Activated CD4-positive, alpha-beta memory T cell treated with anti-CD3 and anti-CD28 coated beads for 36 hours (primary cell): ENCODE measurements around the gene ZBTB45. TPM values are rescaled to one million over a fixed set of nuclear protein-coding genes. Genes with fewer than 3 reads are reported as not detected.

ENCODE experiments used
- CTCF ChIA-PET: fragments of 350-600 bp; sonication (Branson Sonifier 250); formaldehyde crosslinking; loops from one replicate; lab custom pipeline; 2021; ENCODE audit warnings: antibody characterized with exemption, inconsistent platforms; lab: Charles Lee
- POLR2A ChIA-PET: fragments of 350-600 bp; sonication (Branson Sonifier 250); formaldehyde crosslinking; loops from one replicate; lab custom pipeline; 2021; ENCODE audit warnings: antibody characterized with exemption; lab: Charles Lee
- DNase-seq: peaks from one replicate; pipeline ENCODE4 v3.0.0-alpha.2; 2020
- H3K27ac Mint-ChIP-seq: one replicate; pipeline ENCODE4 v1.8.0; 2021; ENCODE audit warnings: mixed read lengths
- H3K27me3 Mint-ChIP-seq: one replicate; pipeline ENCODE4 v1.8.0; 2021; ENCODE audit warnings: mixed read lengths
- H3K36me3 Mint-ChIP-seq: one replicate; pipeline ENCODE4 v1.8.0; 2021; ENCODE audit warnings: mixed read lengths
- H3K4me1 Mint-ChIP-seq: one replicate; pipeline ENCODE4 v1.8.0; 2021; ENCODE audit warnings: low read depth, mixed read lengths
- H3K4me3 Mint-ChIP-seq: one replicate; pipeline ENCODE4 v1.8.0; 2021; ENCODE audit warnings: mild to moderate bottlenecking, mixed read lengths
- H3K9me3 Mint-ChIP-seq: one replicate; pipeline ENCODE4 v1.8.0; 2021; ENCODE audit warnings: mixed read lengths
- intact Hi-C: fragments of 100-400 bp; cut with micrococcal nuclease; formaldehyde crosslinking; loops from one replicate; pipeline ENCODE4 v1.15.1; 2023
- total RNA-seq, 2 experiments: library from RNA; stranded (reverse); gene quantifications; one replicate each; pipeline ENCODE4 v1.2.3, GENCODE V29; 2021

ZBTB45 gene
- total RNA-seq, 2 experiments from 2014 or later = 9.9 to 10.0 TPM

DNA sequence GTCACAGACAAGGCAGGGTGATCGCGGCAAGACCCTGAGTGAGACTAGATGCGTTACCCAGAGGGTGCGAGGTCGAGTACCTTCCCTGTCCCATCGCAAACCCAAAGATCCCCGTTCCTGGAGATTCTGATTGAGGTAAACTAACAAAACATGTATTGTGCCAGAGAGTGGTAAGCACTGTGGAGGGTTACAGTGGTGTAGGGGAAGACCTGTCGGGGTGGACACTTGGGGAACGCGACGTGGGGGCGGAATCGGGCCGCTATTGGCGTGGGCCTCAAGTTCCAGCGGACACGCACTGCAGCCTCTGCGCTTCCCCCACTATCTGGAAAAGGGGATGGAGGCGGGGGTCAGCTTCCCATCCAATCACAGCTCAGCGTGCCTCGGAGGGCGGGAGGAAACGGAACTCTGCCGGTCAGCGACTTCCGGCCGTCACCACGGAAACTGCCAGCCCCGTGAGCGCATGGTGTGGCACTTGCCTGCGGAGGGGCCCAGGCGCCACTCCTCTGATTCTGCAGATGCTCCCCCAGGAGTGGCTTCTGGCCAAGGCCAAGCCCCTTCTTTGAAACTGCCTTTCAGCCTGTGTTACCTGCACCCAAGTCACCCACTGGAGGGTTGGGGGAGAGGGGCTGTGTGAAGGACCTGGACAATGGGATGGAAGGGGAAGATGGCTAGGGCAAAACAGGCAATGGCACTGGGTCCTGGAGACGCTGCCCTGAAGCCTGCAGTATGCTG, 39.8 kb upstream of the ZBTB45 start:
- H3K27me3 Mint-ChIP-seq = no peaks in the 10 kb centered on the region
- intact Hi-C loops = loop anchor here (1.0 kb wide), 3 partner anchors 14 to 60 kb away; partner anchors contain the start of genes MZF1 and ZBTB45
- peak overlapping the region; percentile 99 for H3K4me3 Mint-ChIP-seq
- CTCF ChIA-PET = interaction anchor here (0.7 to 8.6 kb wide), 5 partner anchors 14 to 45 kb away, joined by 3 to 39 read pairs (median 5); partner anchors contain the start of genes MZF1 and ZBTB45
- peak overlapping the region; percentile 100 for H3K27ac Mint-ChIP-seq
- POLR2A ChIA-PET = interaction anchor here (0.6 to 1.5 kb wide), 5 partner anchors 8 to 336 kb away, joined by 4 to 6 read pairs (median 5); partner anchors contain the start of genes MZF1 and ZBTB45
- peaks cover 53% of the 10 kb centered on the region for H3K4me1 Mint-ChIP-seq
- H3K9me3 Mint-ChIP-seq = no peaks in the 10 kb centered on the region
- peaks cover 32% of the 10 kb centered on the region for H3K36me3 Mint-ChIP-seq
- DNase-seq = peak; percentile 90

DNA sequence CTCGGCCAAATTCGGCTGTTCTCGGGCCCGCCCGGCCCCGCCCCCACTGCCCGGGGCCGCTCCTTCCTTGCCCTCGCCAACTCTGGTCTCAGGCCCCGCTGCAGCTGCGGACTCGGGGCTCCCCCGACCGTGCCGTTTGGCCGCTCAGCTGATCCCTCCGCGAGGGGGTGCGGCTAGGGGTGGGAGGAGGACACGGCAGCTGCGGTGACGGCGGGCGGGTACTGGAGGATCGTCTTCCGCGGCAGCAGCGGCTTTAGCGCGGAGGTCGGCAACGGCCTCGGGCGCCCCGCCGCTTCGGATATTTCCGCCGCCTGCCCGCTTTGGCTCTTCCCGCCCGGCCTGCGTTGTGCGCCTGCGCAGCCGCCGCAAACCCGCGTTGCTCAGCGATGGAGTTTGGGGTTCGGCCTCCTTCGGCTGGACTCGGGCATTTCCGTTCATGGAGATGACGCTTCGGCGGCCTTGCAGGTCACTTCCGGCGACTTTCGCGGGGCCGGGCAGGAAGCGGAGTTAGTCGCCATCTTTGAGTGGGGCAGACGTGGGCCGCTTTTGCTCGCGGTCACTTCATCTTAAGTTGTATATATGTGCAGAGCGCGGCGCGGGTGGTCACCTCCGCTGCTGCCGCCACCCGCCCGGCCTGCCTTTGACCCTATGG, 39.1 kb upstream of the ZBTB45 start:
- Mint-ChIP-seq H3K27ac (peak overlapping the region; percentile 100), H3K9me3 (no peaks in the 10 kb centered on the region), H3K27me3 (no peaks in the 10 kb centered on the region), H3K36me3 (peaks cover 38% of the 10 kb centered on the region), H3K4me1 (peaks cover 58% of the 10 kb centered on the region), H3K4me3 (peak overlapping the region; percentile 99)
- ChIA-PET CTCF (interaction anchor here (0.7 to 8.6 kb wide), 4 partner anchors 14 to 45 kb away, joined by 3 to 39 read pairs (median 6); partner anchors contain the start of genes MZF1 and ZBTB45), POLR2A (interaction anchor here (0.9 to 1.5 kb wide), 5 partner anchors 9 to 39 kb away, joined by 4 to 6 read pairs (median 5); partner anchors contain the start of genes MZF1, TRIM28 and ZBTB45)
- intact Hi-C loops = loop anchor here (1.0 kb wide), 3 partner anchors 15 to 59 kb away; partner anchors contain the start of genes MZF1 and ZBTB45
- peak; percentile 100 for DNase-seq

DNA sequence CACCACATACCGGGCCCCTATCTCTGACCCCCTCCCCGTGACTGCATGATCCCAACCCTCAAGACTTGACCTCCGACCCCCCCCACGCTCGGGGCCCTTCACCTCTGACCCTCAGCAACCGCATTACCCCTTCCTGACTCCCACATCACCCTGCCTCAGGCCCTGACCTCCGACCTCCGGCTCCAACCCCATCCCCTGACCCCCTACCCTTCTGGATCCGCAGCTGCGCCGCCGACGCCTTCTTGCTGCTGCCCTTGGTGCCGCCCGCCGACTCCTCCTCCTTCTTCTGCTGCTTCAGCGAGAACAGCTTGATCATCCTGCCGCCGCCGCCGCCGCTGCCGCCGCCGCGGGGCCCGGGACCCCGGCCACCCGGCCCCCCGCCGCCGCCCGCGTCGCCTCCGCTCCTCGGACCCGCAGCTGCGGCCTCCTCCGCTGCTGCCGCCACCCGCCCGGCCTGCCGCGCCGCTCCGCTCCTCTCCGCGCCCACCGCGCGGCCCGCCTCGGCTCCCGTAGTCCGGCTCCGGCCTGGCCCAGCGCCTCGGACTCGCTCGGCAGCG, 38.5 kb upstream of the ZBTB45 start, which contains the start of gene UBE2M:
UBE2M (minus strand) TSS at position 546 of the 557 bp plus-strand sequence; CDS start at position 316, 230 bp downstream.
- intact Hi-C loops = no loop called here
- peak; percentile 77 for DNase-seq
- CTCF ChIA-PET = interaction anchor here (1.5 to 8.6 kb wide), 3 partner anchors 18 to 44 kb away, joined by 5 to 39 read pairs (median 7); partner anchors contain the start of gene ZBTB45
- Mint-ChIP-seq H3K36me3 (peaks cover 39% of the 10 kb centered on the region), H3K9me3 (no peaks in the 10 kb centered on the region), H3K4me3 (peak within 1 kb of the TSS; percentile 99), H3K27ac (peak within 1 kb of the TSS; percentile 100), H3K27me3 (no peaks in the 10 kb centered on the region), H3K4me1 (peaks cover 55% of the 10 kb centered on the region)
- POLR2A ChIA-PET = interaction anchor here (0.9 to 1.5 kb wide), 3 partner anchors 10 to 18 kb away, joined by 4 to 5 read pairs (median 4); partner anchors contain the start of gene TRIM28

DNA sequence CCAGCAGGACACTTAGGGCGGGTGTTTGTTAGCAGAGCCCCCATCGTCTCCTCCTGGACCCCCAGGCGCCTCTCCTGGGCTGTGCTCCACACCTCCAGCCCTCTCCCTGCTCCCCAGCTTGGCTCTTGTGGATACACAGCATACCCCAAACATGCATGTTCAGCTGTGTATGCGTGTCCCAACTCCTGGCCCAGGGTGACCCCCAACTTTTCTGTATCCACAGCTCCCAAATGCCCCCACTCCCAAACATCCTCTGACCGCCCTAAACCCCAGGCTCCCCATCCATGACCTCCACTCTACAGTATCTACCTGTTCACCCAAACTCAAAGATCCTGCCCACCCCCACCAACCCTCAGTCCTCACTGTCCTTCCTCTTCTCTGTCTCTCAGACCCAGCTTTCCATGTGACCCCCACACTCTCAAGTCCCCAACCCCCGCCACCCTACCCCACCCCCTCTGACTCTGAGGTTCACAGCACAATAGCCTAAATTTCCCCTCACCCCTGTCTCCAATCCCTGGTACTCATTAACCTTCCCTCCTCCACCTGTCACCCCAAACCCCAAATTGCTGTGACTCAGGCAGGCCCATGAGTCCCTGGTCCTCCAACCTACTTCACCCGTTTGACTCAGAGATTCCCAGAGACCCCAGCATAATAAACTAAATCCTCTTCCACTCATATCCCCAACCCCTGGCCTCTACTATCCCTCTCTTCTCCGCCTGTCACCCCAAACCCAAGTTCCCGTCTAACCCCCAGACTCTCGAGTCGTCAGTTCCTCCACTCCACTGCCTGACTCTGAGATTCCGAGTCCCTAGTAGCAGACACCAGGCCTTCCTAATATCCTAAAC, 37.8 kb upstream of the ZBTB45 start:
- intact Hi-C loops = no loop called here
- ChIA-PET CTCF (interaction anchor here (0.7 to 8.6 kb wide), 4 partner anchors 18 to 43 kb away, joined by 3 to 39 read pairs (median 4); partner anchors contain the start of gene ZBTB45), POLR2A (no interaction called here)
- H3K4me3 Mint-ChIP-seq = peak overlapping the region; percentile 99
- no peak for DNase-seq
- H3K9me3 Mint-ChIP-seq = no peaks in the 10 kb centered on the region
- peaks cover 61% of the 10 kb centered on the region for H3K4me1 Mint-ChIP-seq
- H3K27me3 Mint-ChIP-seq = no peaks in the 10 kb centered on the region
- peaks cover 43% of the 10 kb centered on the region for H3K36me3 Mint-ChIP-seq
- H3K27ac Mint-ChIP-seq = peak overlapping the region; percentile 100

DNA sequence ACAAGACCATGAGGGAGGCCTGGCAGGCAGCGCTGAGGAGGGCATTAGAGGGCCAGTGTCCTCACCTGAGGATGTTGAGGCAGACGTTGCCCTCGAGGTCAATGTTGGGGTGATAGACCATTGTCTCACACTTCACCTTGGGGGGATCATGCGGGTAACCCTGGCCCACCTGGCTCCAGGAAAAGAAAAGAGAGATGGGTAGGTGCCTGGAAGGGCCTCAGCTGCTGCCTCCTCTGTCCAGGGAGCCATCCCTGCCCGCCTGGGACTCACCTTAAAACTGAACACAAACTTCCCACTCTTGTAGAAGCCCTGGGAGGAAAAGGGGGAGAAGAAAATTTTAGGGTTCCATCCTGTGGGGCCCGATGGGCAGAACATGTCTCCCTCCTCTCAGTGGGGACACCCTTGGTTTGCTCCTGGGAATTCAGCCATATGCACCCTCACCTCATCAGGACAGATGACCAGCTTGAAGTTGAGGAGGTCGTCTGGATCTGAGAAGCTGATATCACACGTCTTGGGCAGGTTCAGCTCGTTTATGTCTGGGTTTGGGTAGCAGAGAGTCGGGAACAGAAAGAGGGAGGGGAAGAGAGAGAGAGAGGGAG, 37.1 kb upstream of the ZBTB45 start:
- no peaks in the 10 kb centered on the region for H3K27me3 Mint-ChIP-seq
- peak overlapping the region; percentile 99 for H3K4me3 Mint-ChIP-seq
- peaks cover 48% of the 10 kb centered on the region for H3K36me3 Mint-ChIP-seq
- H3K9me3 Mint-ChIP-seq = no peaks in the 10 kb centered on the region
- H3K27ac Mint-ChIP-seq = peak overlapping the region; percentile 100
- ChIA-PET CTCF (interaction anchor here (0.7 to 8.6 kb wide), 4 partner anchors 19 to 42 kb away, joined by 3 to 39 read pairs (median 4); partner anchors contain the start of gene ZBTB45), POLR2A (no interaction called here)
- H3K4me1 Mint-ChIP-seq = peaks cover 54% of the 10 kb centered on the region
- intact Hi-C loops = no loop called here
- DNase-seq = no peak

DNA sequence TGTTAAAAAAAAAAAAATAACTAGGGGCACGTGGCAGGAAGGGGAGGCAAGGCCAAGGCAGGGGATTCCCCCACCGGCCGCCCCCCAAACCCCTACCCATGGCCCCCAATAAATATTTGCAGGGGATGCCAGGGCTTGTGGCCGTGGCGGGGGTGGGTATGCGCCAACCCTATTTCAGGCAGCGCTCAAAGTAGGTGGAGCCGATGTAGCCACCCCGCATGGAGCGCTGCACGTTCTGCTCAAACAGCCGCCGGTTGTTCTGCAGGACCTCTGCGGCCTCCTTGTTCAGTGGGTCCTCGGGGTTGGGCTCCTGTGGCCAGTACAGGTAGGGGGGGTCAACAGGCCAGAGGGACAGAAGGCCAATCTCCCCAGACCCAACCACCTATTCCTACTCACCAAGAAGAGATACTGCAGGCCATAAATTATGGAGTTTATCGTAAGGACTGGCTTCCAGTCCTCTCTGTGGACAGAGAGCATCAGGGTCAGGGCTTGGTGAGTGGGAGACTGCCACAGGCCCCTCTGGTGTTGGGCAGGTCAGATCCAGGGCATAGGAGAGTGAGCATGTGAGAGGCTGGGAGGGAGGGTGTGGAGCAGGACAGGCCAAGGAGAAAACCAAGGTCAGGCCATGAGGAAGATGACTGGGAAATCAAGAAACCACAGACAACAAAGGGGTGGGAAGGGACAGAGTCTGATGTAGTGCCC, 36.5 kb upstream of the ZBTB45 start:
- no peak for DNase-seq
- Mint-ChIP-seq H3K4me3 (peak overlapping the region; percentile 99), H3K9me3 (no peaks in the 10 kb centered on the region), H3K27me3 (no peaks in the 10 kb centered on the region), H3K27ac (peak overlapping the region; percentile 100), H3K36me3 (peaks cover 52% of the 10 kb centered on the region), H3K4me1 (peaks cover 51% of the 10 kb centered on the region)
- intact Hi-C loops = loop anchor here (1.0 kb wide), 3 partner anchors 12 to 57 kb away; partner anchors contain the start of genes MZF1 and TRIM28
- CTCF ChIA-PET = interaction anchor here (0.6 to 8.6 kb wide), 6 partner anchors 12 to 329 kb away, joined by 3 to 39 read pairs (median 9); partner anchors contain the start of genes TRIM28 and ZBTB45
- POLR2A ChIA-PET = interaction anchor here (0.9 to 2.2 kb wide), 5 partner anchors 16 to 175 kb away, joined by 3 to 16 read pairs (median 6); partner anchors contain the start of genes MZF1, ZBTB45 and ZNF837

DNA sequence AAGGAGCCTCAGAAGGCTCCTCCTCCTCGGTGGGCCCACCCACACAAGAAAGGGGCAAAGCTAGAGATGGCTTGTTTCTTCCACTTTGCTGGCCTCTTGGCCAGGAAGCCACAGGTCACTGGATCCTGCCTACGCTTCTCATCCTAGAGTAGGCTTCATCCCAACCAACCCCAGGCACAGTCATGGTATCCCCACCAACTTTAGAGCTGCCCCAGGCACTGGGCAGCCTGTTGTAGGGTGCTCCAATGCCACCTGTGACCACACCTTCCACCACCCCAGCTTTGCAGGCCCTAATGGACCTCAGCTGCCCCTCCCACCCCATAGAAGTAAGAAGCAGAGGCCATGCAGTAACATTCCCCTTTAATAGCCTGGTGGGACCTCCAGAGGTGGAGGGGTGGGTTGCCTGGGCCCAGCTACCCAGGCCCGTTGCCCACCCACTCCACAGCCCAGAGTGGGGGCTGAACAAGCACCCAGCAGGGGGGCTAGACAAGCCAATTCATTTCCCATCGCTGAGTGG, 35.8 kb upstream of the ZBTB45 start:
- POLR2A ChIA-PET = interaction anchor here (0.8 to 2.7 kb wide), 9 partner anchors 9 to 192 kb away, joined by 3 to 41 read pairs (median 4); partner anchors contain the start of genes MZF1, TRIM28, ZBTB45 and ZNF837
- Mint-ChIP-seq H3K4me1 (peaks cover 48% of the 10 kb centered on the region), H3K27ac (peak overlapping the region; percentile 98), H3K27me3 (no peaks in the 10 kb centered on the region), H3K36me3 (peaks cover 54% of the 10 kb centered on the region), H3K4me3 (peak overlapping the region; percentile 99), H3K9me3 (no peaks in the 10 kb centered on the region)
- intact Hi-C loops = loop anchor here (1.0 kb wide), 3 partner anchors 11 to 56 kb away; partner anchors contain the start of genes MZF1 and TRIM28
- DNase-seq = no peak
- CTCF ChIA-PET = interaction anchor here (0.6 to 3.0 kb wide), 5 partner anchors 12 to 328 kb away, joined by 3 to 26 read pairs (median 6); partner anchors contain the start of genes TRIM28 and ZBTB45

DNA sequence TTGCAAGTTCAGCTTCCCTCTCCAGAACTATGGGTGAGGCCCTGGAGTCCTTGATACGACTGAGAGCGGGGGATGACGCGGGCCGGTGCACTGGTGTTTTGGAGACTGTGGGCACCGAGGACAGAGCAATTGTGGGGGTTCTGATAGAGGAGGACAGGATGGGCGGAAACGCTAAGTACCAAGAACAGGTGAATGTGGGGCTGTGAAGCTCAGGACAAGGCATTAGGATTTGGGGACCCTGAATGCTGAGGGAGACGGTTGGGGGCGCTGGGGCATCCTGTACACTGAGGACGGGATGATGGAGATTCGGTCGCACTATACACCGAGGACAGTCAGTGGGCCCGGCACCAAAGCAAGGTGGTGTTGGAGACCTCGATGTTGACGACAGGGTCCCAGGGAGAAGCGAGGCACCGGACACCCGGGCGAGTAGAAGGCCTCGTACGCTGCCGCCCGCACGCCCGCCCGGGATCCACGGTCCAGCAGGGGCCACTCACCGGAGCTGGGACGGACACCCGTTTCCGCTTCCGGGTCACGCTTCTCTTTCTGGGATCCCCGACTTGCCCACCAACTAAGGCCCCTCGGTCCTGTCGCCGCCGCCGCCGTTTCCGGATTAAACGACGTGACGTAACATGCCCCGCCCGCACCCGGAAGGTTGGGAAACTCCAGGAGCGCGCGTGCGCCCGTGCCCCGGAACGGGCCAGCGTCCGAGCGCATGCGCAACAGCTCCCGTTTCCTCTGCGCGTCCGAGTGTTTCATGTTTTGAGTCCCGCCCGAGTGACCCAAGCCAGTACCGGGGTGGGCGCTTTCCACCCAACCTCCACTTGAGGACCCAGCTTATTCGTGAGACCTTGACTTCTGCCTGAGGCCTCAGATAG, 35.1 kb upstream of the ZBTB45 start, which contains the start of gene CHMP2A:
CHMP2A (minus strand) TSS at position 612 of the 875 bp plus-strand sequence. CDS start 893 bp downstream, outside the sequence.
- Mint-ChIP-seq H3K36me3 (peaks cover 57% of the 10 kb centered on the region), H3K9me3 (no peaks in the 10 kb centered on the region), H3K4me1 (peaks cover 44% of the 10 kb centered on the region), H3K27ac (peak within 1 kb of the TSS; percentile 98), H3K27me3 (no peaks in the 10 kb centered on the region), H3K4me3 (peak within 1 kb of the TSS; percentile 99)
- ChIA-PET POLR2A (interaction anchor here (0.6 to 2.7 kb wide), 10 partner anchors 9 to 192 kb away, joined by 3 to 41 read pairs (median 4); partner anchors contain the start of genes MZF1, TRIM28, ZBTB45 and ZNF837), CTCF (interaction anchor here (1.2 to 3.0 kb wide), 4 partner anchors 11 to 41 kb away, joined by 6 to 26 read pairs (median 9); partner anchors contain the start of genes TRIM28 and ZBTB45)
- peak; percentile 99 for DNase-seq
- intact Hi-C loops = loop anchor here (1.0 kb wide), 3 partner anchors 10 to 55 kb away; partner anchors contain the start of genes MZF1 and TRIM28
